ENCODE measurements around the gene KDM2B. TPM values are rescaled to one million over a fixed set of nuclear protein-coding genes. Genes with fewer than 3 reads are reported as not detected.

Gene KDM2B
- total and polyA plus RNA-seq, 2 donors (not counting 1 experiment from before 2014, with no cell fraction given): 108 to 126 TPM

DNA sequence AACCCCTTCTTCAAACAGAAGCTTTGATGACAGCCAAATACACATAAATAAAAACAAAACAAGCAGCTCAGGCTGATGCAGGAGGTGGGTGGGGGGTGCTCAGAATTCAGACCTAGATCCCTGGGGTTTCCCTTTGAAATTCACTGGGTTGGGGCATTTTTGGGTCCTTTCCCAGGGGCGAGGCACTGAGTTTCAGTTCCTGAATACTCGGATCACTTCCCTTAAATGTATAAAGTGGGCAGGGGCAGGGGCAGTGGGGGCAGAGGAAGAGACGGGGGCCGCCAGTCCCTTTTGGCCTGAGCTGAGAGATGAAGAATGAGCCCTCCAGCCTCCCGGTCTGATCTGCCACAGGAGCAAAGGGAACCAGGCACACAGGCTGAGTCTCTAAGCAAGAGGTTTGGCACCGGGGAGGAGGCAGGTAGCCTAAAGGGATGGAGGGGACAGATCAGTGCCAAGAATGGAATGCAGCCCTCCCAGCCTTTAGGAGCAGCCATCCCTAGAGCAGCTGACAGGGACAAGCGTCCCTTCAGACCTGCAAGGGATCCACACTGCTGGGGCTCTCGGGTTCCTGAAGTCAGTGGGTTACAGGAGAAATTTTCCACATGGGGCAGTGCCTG, 20.3 kb downstream of the KDM2B start:
- peaks cover 40% of the 10 kb centered on the region for H3K4me1 Mint-ChIP-seq
- H3K9ac ChIP-seq (ENCODE audit: low read length): peak overlapping the region; percentile 27

More for the DNA sequence above, 20.3 kb downstream of the KDM2B start:
- intact Hi-C loops (cut with micrococcal nuclease): loop anchor here (1.0 to 2.0 kb wide), 2 partner anchors 24 to 30 kb away; no protein-coding TSS in a partner anchor
- Histone ChIP-seq H3K4me1 (ENCODE audit: control insufficient read depth in 2 of 2, insufficient read depth in 2 of 2, low read length in 2 of 2) (peaks cover 29 to 48% of the 10 kb centered on the region in 2 donors), H3K79me2 (ENCODE audit: control insufficient read depth, insufficient read depth, low read length) (peaks cover 4% of the 10 kb centered on the region), H3K27ac (ENCODE audit: low read length in 2 of 2) (peak overlapping the region; percentile 58), H2AFZ (ENCODE audit: insufficient read depth, low read depth, low read length, poor library complexity, severe bottlenecking) (no peak overlapping the region), H4K20me1 (ENCODE audit: control insufficient read depth, insufficient read depth, low read length, poor library complexity, severe bottlenecking) (no peaks in the 10 kb centered on the region), H3K4me2 (replicated peaks; ENCODE audit: low read depth, low read length, poor library complexity, severe bottlenecking) (peak overlapping the region; percentile 64), H3K4me3 (ENCODE audit: control extremely low read depth in 1 of 5, extremely low read depth in 1 of 5, insufficient read depth in 1 of 5, low read depth in 2 of 5, low read length in 4 of 5) (no peak overlapping the region), H3K36me3 (replicated peaks in 1 of 2; ENCODE audit: control extremely low read depth in 1 of 2, control insufficient read depth in 1 of 2, extremely low read depth in 1 of 2, insufficient read depth in 2 of 2, low read length in 1 of 2) (no peaks in the 10 kb centered on the region), H3K9me3 (ENCODE audit: control extremely low read depth in 1 of 3, control insufficient read depth in 2 of 3, insufficient read depth in 1 of 3, low read length in 2 of 3) (peaks cover 0 to 2% (median 0%) of the 10 kb centered on the region in 3 donors), H3K27me3 (replicated peaks in 1 of 4; ENCODE audit: control extremely low read depth in 1 of 4, control insufficient read depth in 3 of 4, insufficient read depth in 4 of 4, low read length in 3 of 4) (no peaks in the 10 kb centered on the region)
- Mint-ChIP-seq H3K4me3 (peak overlapping the region; percentile 53), H3K9me3 (ENCODE audit: insufficient read depth) (no peaks in the 10 kb centered on the region), H3K27me3 (no peaks in the 10 kb centered on the region), H3K27ac (peak overlapping the region; percentile 91)
- ChIA-PET CTCF (interaction anchor here (0.6 to 3.4 kb wide), 7 partner anchors 18 to 1259 kb away, joined by 3 to 19 read pairs (median 10); partner anchors contain the start of genes MORN3 and ORAI1), POLR2A (interaction anchor here (0.6 to 2.0 kb wide), 6 partner anchors 20 to 139 kb away, joined by 3 to 15 read pairs (median 6); partner anchors contain the start of gene ORAI1)
- peak; percentile 90 for DNase-seq
- peak; percentile 78 for ATAC-seq (ENCODE audit: low read depth)
- TF ChIP-seq, protein P1, sequence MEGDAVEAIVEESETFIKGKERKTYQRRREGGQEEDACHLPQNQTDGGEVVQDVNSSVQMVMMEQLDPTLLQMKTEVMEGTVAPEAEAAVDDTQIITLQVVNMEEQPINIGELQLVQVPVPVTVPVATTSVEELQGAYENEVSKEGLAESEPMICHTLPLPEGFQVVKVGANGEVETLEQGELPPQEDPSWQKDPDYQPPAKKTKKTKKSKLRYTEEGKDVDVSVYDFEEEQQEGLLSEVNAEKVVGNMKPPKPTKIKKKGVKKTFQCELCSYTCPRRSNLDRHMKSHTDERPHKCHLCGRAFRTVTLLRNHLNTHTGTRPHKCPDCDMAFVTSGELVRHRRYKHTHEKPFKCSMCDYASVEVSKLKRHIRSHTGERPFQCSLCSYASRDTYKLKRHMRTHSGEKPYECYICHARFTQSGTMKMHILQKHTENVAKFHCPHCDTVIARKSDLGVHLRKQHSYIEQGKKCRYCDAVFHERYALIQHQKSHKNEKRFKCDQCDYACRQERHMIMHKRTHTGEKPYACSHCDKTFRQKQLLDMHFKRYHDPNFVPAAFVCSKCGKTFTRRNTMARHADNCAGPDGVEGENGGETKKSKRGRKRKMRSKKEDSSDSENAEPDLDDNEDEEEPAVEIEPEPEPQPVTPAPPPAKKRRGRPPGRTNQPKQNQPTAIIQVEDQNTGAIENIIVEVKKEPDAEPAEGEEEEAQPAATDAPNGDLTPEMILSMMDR (IDR thresholded peaks at IDR 0.05): no peak
- no peak for TF ChIP-seq EZH2 (IDR thresholded peaks at IDR 0.05; ENCODE audit: borderline replicate concordance, insufficient read depth, low read depth, low read length, poor library complexity, severe bottlenecking)
- 46% methylated on average over 6 of the region's 8 CpGs for WGBS (ENCODE audit: insufficient coverage)
